ENCODE results near the gene MYO10.

DNA sequence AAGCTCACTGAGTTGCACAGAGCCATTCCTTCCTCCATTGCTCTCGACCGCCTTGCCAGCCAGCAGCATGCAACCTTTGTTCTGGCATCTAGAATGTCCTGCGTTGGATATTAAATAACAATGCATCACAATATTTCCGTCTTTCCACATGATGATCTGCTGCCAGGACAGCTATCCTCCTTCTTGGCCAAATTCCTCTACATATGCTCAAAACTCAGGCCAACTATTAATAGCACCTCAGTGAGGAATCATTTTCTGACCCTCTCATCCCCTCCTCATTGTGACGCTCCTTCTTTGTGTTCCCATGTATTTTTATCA, 128.6 kb downstream of the MYO10 start:
- no peak for TF ChIP-seq ZFP3 (CRISPR knock-in tag; IDR thresholded peaks at IDR 0.05)
- TF ChIP-seq RARB (CRISPR knock-in tag; IDR thresholded peaks at IDR 0.05) = no peak
- no peak for TF ChIP-seq CREB5 (CRISPR knock-in tag; IDR thresholded peaks at IDR 0.05; ENCODE audit: low read depth)
- TF ChIP-seq TOX (CRISPR knock-in tag; IDR thresholded peaks at IDR 0.05; ENCODE audit: borderline replicate concordance) = no peak
- no peak for TF ChIP-seq CSDC2 (CRISPR knock-in tag; IDR thresholded peaks at IDR 0.05)
- TF ChIP-seq, protein P1, sequence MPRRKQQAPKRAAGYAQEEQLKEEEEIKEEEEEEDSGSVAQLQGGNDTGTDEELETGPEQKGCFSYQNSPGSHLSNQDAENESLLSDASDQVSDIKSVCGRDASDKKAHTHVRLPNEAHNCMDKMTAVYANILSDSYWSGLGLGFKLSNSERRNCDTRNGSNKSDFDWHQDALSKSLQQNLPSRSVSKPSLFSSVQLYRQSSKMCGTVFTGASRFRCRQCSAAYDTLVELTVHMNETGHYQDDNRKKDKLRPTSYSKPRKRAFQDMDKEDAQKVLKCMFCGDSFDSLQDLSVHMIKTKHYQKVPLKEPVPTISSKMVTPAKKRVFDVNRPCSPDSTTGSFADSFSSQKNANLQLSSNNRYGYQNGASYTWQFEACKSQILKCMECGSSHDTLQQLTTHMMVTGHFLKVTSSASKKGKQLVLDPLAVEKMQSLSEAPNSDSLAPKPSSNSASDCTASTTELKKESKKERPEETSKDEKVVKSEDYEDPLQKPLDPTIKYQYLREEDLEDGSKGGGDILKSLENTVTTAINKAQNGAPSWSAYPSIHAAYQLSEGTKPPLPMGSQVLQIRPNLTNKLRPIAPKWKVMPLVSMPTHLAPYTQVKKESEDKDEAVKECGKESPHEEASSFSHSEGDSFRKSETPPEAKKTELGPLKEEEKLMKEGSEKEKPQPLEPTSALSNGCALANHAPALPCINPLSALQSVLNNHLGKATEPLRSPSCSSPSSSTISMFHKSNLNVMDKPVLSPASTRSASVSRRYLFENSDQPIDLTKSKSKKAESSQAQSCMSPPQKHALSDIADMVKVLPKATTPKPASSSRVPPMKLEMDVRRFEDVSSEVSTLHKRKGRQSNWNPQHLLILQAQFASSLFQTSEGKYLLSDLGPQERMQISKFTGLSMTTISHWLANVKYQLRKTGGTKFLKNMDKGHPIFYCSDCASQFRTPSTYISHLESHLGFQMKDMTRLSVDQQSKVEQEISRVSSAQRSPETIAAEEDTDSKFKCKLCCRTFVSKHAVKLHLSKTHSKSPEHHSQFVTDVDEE (CRISPR knock-in tag; IDR thresholded peaks at IDR 0.05) = no peak
- no peak for TF ChIP-seq GLIS3 (CRISPR knock-in tag; IDR thresholded peaks at IDR 0.05)
- TF ChIP-seq ISL1 (CRISPR knock-in tag; IDR thresholded peaks at IDR 0.05) = no peak
- no peak for TF ChIP-seq ZC3H10 (CRISPR knock-in tag; IDR thresholded peaks at IDR 0.05)
- no peak for TF ChIP-seq PATZ1 (CRISPR knock-in tag; IDR thresholded peaks at IDR 0.05; ENCODE audit: borderline replicate concordance)
- TF ChIP-seq ZNF565 (CRISPR knock-in tag; conservative IDR thresholded peaks at IDR 0.05; ENCODE audit: low read depth) = no peak
- no peak for TF ChIP-seq ARNTL (CRISPR knock-in tag; IDR thresholded peaks at IDR 0.05; ENCODE audit: borderline replicate concordance, low read depth)
